Measurements from ENCODE around the gene HIF1AN.

The HIF1AN gene

DNA sequence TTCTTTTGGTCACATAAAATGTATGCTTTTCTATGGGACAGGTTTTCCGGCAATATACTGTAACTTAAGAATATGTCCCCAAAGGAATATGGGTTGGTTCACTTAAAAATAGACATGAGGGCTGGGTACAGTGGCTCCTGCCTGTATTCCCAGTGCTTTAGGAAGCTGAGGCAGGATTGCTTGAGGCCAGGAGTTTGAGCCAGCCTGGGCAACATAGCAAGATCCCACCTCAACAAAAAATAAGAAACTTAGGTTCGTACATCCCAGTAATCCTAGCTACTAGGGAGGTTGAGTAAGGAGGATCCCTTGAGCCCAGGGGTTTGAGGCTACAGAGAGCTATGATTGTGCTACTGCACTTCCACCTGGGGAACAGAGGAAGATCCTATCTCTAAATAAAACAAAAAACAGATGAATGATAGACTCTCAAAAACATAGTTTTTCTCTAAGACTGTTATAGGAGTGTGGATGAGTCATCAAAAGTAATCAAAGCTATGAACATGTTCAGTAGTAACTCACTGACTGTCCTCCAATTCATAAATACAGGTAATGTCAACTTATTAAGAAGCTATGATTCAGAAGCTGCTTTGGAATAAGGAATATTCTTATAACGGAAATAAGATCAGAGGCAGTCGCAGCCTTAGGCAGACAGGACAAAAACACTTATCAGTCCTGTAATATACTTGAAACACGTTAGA lies 13.5 kb upstream of the HIF1AN start:
- DNase-seq: no peak

DNA sequence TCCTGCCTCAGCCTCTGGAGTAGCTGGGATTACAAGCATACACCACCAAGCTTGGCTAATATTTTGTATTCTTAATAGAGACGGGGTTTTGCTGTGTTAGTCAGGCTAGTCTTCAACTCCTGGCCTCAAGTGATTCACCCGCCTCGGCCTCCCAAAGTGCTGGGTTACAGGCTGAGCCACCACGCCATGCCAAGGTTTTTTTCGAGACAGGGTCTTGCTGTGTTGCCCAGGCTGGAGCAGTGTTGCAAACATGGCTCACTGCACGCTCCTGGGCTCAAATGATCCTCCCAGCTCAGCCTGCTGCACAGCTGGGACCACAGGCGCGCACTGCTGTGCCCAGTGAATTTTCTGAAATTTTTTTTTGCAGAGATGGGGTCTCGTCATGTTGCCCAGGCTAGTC lies 12.8 kb upstream of the HIF1AN start:
- DNase-seq: no peak

DNA sequence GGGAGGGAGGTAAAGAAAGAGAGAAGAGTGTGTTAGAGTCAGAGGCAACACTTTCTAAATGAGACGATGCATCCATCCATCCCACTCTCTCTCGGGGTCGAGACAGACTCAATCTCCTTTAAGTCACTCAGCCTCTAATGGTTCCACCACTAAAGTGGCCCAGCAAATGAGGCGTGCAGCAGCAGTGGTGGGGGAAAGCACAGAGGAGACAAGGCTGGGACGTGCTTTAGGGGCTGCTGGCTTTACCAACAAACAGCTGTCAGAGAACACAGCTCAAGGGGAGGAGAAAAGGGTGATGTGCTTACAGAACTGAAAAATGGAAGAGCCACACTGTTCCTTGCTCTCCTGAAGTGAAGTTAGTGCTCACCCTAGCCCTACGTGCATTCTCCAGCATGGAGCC lies 11.5 kb upstream of the HIF1AN start:
- DNase-seq: no peak

DNA sequence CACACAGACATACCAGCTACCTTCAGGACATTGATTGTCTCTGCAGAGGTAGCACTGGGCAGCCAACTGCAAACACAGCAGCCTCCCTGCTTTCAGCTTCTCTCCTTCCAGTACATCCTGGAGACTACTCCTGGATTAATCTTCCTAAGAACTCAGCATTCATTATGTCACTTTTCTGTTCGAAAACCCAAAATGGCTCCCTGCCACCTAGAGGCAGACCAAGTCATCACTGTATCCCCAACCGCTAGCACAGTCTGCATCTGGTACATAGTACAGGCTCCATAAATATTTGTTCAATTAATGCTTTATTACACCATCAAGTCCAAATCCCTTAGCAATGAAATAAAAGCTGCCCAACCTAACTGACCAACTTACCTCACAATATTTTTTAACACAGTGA lies 11.1 kb upstream of the HIF1AN start:
- DNase-seq: no peak

DNA sequence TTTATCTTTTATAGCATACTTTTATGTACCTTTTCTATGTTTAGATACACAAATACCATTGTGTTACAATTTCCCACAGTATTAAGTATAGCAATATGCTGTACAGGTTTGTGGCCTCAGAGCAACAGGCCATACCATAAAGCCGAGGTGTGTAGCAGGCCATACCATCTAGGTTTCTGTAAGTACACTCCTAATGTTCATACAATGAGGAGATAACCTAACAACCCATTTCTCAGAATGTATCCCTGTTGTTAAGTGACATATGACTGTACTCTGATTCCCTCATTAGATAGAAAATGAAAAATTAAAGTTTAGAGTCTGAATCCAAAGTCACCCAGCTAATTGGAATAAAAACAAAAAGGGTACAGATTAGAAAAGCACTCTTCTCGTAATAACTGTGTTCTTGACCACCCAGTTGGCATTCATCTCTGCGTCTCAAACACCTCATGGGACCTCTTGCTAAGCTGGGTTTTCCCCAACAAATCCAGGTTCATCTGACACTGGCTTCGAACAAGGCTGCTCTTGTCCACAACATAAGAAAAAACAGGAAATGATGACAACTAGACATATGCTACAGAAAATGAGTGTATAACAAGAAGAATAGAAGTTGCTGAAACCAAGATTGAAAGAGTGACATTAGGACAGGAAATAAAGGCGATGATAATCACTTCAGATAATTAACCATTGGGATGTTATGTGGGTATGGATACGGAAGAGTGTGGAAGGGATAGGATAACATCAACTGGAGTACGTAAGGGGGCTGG lies 7.4 kb upstream of the HIF1AN start:
- no peak for DNase-seq

DNA sequence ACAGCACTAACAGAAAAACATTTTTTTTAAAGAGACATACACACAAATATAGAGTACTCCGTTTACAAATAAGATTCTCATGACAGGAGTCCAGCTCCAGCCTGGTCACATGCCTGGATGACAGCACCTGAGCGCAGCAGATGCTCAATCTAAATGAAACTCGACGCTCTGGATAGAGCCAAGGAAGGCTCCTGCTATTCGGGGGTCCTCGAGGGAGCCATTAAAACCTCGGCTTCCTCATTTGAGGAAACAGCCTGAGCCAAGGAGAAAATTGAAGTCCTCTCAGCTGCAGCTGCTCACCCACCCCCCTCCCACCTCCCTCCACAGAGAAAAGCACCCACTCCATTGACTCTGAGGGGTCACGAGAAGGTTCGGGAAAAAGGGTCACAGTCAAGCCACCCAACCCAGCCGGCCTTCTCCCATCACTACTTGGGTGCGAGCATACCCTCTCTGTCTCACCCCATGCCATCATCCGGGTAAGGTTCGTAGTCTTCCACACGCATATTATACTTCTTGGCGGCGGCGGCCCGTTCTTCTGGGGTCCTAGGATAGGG lies 6.7 kb upstream of the HIF1AN start:
- DNase-seq: no peak

DNA sequence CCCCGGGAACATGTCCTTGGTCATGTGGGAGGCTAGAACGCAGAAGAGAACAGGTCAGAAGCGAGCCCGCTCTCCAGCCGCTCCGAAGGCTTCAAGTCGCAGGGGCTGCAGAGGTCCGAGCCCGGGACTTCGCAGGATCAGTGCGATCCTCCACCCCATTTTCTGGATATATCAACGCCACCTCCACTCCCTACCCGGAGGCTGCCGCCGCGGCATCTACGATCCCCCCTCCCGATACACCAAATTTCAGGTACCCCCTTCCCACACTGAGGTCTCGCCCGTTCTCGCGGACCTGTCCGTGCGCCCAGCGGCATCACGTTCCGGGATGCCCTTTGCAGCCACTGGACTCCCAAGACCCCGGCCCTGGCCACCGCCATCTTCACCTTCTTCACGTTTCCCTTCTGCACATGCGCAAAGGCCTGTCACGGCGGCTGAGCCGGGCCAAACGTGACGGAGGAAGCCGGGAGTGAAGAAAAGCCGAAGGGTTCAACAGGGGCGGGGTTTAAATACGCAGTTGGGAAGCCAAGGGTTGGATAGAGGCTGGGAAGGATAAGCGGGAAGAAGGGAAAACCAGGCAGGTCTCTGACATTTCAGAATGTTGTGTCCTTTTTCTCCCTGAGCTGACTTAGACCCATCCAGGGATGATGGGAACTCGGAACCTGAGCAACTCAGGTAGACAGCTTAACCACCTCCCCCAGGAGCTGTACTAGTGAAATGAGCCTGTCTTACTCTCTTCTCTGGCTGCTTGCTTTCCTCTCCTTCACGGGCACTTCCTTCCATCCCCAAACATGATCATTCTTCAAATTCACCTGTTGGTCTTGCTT lies 6.1 kb upstream of the HIF1AN start, which contains the start of gene NDUFB8:
Gene NDUFB8 (minus strand): TSS at position 397 of the 824 bp plus-strand sequence. CDS start 20 bp downstream, at position 377.
- peak; percentile 88 for DNase-seq

DNA sequence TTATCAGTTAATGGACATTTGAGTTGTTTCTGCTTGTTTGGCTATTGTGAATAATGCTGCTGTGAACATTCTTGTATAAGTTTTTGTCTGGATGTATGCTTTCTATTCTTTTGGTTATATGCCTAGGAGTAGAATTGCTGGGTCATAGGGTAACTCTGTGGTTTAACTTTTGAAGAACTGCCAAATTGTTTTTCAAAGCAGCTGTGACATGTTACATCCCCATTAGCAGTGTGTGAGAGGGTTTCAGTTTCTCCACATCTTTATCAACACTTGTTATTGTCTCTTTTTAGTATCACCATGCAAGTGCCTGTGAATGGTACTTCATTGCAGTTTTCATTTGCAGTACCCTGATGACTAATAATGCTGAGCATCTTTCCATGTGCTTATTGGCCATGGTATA lies 4.0 kb upstream of the HIF1AN start:
- no peak for DNase-seq

DNA sequence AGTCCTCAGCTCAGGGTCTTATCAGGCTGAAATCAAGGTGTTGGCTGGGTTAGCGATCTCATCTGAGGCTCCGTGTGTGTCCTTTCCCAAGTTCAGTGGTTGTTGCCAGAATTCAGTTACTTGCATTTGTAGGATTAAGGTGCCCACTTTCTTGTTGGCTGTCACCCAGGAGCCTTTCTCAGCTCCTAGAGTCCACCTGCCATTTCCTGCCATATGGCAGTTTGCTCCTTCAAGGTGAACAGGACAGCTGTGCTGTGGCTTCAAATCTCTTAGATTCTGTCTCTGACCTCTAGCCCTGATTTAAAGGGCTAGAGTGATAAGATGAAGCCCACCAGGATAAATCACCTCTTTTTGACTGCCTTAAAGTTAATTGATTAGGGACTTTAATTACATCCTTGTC lies 1.0 kb upstream of the HIF1AN start:
- DNase-seq: no peak

DNA sequence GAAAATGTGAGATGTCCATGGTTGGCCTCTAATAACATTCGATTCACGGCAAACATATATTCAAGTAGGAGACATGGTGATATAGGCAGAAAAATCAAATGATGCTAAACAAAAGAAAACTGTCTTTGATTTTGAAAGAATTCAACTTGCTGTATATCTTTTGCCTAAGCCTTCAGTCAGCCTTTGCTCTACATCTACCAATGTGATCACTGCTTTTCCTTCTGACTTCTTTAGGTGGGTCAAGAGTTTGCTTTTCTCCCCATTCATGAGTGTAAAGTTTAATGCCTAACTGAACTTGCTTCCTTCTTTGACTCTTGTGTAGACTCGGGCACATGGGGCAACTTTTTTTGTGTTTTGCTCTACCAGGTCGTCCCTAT lies 417 bp upstream of the HIF1AN start:
- DNase-seq: no peak

DNA sequence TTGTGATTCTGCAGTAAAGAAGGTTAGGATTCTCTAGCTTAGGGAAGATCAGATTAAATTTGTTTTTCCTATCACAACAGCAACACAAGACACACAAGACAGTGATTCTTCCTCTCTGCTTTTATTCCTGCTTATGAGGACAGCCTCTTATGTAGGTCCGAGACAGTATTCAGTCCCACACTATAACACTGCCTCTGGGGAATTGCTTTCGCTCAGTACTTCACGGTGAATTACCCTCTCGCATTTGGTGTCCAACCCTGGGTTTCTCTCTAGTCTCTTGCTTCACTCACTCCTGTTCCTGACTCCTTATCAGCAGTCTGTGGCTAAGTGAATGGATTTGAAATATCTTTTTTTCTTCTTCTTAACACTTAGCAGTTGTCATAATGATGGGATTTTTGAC lies 1.7 kb downstream of the HIF1AN start:
- DNase-seq: no peak

DNA sequence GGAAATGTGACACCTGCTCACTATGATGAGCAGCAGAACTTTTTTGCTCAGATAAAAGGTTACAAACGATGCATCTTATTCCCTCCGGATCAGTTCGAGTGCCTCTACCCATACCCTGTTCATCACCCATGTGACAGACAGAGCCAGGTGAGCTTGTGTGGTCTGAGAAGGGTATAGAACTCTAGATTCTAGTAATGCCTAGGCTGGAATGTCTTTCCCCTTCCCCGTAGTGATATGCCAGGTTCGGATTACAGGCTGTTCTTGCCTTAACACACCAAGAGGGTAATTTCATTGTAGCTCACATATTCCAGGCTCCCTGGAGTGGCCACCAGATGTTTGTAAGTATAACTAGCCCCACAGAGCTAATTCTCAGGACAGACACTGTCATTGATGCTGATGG lies 9.2 kb downstream of the HIF1AN start:
- DNase-seq: no peak

DNA sequence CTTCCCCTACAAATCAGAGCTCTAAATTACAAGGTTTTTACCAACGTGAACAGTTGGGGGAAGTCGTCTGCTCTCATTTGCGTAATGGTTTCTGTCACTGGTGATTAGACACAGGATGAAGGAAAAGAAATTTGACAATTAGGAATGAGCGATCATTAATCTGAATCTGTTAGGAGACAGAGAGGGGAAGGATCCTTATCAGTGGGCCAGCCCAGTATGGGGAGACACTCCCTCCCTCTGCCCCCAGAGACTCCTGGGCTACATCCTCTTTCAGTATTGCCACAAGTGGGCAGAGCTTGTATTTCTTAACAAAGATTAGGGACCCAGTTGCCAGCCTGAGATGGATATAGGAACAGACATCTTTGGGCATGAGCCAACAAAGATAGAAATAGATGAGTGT lies 15.5 kb downstream of the HIF1AN start:
- DNase-seq: no peak

DNA sequence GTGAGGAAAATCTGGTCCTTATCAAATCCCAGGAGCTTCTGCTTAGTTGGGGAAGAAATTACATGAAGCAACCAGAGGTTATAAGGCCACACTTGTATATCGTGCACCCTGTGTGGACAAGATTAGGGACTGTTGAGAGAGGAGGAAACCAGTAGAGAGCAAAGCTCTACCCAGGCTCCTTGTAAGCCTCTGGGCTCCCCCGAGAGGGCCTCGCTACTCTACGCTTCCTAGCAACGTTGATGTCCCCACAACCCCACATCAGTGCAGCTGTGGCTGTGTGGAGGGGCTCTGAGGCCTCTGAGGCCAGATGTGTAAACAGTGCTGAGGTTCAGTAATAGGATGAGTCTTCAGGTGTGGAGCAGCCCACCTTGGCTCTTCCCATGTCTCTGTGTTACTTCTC lies 16.0 kb downstream of the HIF1AN start:
- no peak for DNase-seq

DNA sequence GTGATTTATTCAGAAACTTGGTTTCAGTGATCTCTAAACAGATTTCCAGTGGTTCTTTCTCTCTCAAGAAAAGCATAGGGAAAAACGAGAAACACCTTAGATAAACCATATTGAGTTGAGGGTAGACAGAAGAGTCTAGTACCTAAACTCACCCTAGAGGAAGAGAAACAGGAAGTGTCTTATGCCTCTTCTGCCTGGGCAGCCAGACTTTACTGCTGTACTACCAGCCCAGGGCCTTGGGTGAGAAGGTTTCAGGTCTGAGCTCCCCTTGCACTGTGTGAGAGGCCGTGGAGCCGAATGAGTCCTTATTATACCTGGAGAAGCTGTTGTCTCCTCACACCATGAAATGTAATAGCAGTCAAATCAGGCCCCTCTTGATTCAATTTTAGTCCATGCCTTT lies 18.2 kb downstream of the HIF1AN start:
- DNase-seq: no peak

DNA sequence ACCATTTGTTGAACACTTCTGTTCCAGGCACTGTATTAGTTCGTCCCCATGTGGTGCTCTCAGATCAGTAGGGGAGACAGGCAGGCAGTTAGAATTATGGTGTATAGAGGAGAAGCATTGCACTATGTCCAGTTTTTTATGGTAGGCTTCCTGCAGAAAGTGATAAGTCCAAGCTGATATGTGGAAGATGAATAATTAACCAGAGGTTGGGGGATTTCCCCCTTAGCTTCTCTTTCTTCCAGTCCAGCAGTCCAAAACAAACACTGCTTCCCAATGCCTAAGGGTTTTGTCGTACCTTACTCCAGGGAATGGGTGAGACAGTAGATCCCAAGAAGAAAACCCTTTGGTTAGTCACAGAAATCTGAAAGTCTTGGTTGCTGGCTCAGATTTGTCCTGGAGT lies 19.2 kb downstream of the HIF1AN start:
- DNase-seq: no peak

DNA sequence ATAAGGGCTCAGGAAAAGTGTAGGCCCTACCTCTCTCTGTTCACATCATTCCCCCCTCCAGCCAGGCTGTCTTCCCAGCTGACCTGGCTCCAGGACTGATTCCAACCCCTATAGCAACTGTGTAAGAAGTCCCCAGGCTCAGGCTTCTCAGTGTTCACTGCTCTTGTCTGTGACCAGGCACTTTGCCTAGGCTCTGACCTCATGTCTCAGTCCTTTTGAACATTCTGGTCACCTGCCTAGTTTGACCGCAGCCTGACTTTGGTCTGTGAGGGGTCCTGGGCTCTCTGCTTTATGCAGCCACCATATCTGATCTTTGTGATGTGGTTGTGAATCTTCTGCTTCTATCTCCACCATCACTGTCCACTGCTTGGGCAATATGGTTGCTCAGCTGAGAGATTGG lies 24.5 kb downstream of the HIF1AN start:
- DNase-seq: no peak

DNA sequence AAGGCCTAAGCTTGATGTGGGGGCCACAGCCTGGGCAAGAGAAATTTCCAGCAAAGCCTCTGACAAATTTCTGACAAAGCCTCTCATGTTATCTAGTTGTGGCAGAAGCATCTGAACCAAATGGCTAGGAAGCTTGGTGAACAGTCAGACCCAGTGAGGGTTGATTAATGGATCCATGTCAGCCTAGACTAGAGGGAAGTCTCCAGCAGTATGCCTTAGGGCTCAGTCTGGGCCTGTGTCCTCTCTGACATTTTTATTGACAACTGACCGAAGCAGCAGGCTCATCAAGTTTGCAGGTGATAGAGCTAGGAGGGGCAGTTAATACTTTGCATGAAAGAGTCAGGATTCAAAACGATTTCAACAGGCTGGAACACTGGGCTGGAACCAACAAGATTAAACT lies 25.3 kb downstream of the HIF1AN start:
- DNase-seq: no peak

DNA sequence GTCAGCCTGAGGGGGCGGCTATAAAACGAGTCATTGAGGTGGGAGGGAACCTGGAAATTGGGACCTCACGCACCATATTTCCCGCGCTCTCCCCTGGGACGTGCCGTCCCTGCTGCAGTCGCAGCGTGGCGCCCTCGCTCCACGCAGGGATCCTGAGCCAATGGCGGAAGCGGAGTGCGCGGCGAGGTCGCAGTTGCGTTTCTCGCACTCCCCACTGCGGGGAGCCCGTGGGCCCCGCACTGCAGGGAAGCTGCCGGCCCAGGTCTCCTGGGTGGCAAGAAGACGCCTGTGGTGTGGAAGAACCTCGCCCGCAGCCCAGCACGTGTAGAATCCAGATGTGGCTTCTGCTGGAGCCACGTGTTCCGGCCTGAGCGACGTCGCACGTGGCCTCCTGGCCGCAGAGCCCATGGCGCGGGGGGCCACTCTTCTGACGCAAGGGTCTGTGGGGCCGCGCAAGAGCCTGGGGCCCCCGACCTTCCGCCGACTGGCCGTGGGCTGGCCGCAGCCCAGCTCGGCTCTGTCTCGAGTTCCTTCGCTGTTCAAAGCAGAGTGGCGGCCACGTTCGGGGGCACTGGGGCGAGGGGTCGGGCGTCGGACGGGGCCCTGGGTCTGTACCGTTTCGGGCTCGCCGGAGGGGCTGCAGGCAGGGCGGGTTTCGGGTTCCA lies 26.4 kb downstream of the HIF1AN start:
- peak; percentile 77 for DNase-seq

DNA sequence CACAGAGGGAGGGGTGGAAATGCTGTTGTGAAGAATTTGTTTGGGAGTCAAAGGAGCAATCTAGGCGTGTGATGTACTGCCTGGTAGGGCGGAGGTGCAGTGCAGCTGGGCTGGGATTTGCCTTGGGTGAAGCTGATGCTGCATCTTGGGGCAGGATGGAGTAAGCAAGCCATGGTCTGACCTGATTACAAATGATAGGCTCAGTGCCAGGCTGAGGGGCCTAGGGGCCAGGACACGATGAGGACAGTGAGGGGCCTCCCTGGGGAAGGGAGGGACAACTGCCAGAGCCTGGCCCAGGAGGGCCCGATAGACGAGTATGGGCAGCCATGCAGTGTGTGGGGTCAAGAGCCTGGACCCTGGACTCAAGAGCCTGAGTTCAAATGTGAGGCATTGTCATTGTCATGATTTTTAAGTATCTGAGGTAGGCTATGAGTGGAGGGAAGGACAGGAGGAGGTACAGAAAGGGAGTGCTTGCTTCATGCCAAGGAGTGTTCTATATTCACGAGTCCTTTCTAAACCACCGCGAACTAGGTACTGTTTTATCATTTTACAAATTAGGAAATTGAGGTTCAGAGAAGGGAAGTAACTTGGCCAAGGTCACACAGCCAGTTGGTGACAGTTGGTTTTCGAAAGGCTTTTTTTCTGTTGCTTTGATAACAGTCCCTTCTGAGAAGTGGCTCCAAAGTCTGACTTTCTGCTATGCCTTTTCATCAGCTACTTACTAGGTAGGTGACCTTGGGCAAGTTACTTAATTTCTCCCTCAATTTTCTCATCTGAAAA lies 29.7 kb downstream of the HIF1AN start:
- DNase-seq: no peak

DNA sequence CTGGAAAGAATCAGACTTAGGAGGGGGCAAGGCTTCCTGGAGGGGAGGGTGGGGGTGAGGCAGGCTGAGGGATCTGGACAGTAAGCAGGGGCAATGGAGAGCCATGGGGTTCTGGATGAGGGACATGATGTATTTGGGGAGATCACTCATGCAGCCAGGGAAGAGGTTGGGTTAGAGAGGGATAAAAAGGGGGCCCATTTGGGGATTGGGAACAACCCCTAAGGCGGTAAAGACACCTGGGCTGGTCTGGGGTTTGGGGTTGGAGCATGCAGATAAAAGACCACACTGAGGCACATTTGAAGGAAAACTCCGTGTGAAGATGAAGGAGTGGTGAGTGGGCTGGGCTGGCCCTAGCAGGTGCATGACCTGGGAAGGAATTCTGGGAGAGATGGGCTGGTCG lies 30.8 kb downstream of the HIF1AN start:
- DNase-seq: no peak

DNA sequence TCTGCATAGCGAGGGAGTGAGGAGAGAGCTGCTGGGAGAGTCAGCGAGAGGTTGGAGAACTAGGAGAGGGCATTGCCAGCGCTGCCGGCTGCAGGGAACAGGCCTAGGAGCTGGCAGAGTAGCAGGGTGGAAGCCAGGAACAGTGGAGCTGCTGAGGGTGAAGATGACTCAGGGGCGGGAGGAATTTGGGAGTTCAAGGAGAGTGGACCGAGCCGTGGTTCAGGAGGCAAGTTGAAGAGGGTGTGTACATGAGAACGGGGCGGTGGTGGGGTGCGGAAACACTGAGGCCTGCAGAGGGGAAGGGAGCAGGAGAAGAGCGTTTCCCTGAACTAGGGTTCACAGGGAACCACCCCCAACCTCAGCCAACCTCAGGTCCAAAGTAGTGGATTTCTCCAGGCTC lies 31.5 kb downstream of the HIF1AN start:
- DNase-seq: no peak
